Neural cell (in vitro differentiated cells): ENCODE results near the gene JMJD6. TPM values are rescaled to one million over a fixed set of nuclear protein-coding genes. Genes with fewer than 3 reads are reported as not detected.
"Not testable (repeated sequence)": the region's sequence is repeated elsewhere in the genome, so short reads cannot be mapped to it uniquely, and the experiment has no call there.

ENCODE experiments used
- H2AFZ ChIP-seq: fragments of 200-600, 300-800 bp; sonication (generic), shearing (Covaris generic); 2 replicates; pipeline ENCODE4 v1.6.0; 2014; ENCODE audit warnings: low read depth, mild to moderate bottlenecking, antibody characterized with exemption, low read length, moderate library complexity
- H3F3A ChIP-seq: fragments of 200-600 bp; shearing (Covaris generic); 2 replicates; pipeline ENCODE4 v1.6.1; 2016; ENCODE audit warnings: mild to moderate bottlenecking, moderate library complexity, mixed read lengths, antibody characterized with exemption, low read length; ENCODE audit not compliant: insufficient read depth, poor library complexity, severe bottlenecking
- H3K27ac ChIP-seq: fragments of 200-600, 300-800 bp; sonication (generic), shearing (Covaris generic); 2 replicates; pipeline ENCODE4 v1.5.1; 2014; ENCODE audit warnings: mild to moderate bottlenecking, low read length, moderate library complexity
- H3K27me3 ChIP-seq: fragments of 300-800, 200-600 bp; sonication (generic), shearing (Covaris generic); 2 replicates; pipeline ENCODE4 v1.6.0; 2014; ENCODE audit warnings: mild to moderate bottlenecking, low read depth, low read length, moderate library complexity; ENCODE audit not compliant: insufficient read depth
- H3K36me3 ChIP-seq: fragments of 300-800, 200-600 bp; sonication (generic), shearing (Covaris generic); 2 replicates; pipeline ENCODE4 v1.5.1; 2014; ENCODE audit warnings: mild to moderate bottlenecking, antibody characterized with exemption, low read length, moderate library complexity; ENCODE audit not compliant: insufficient read depth
- H3K4me2 ChIP-seq: fragments of 300-800, 200-600 bp; sonication (generic), shearing (Covaris generic); 2 replicates; pipeline ENCODE4 v1.6.0; 2014; ENCODE audit warnings: mild to moderate bottlenecking, low read length
- H3K4me3 ChIP-seq: fragments of 300-800, 200-600 bp; sonication (generic), shearing (Covaris generic); 2 replicates; pipeline ENCODE4 v1.5.1; 2014; ENCODE audit warnings: mild to moderate bottlenecking, low read length, moderate library complexity
- H3K79me2 ChIP-seq: fragments of 200-600 bp; shearing (Covaris generic); replicated peaks from 2 replicates; pipeline ENCODE4 v1.6.0; 2014; ENCODE audit warnings: mild to moderate bottlenecking, low read length, moderate library complexity; ENCODE audit not compliant: insufficient read depth
- H3K9ac ChIP-seq: fragments of 300-800, 200-600 bp; sonication (generic), shearing (Covaris generic); 2 replicates; pipeline ENCODE4 v1.6.1; 2016; ENCODE audit warnings: mild to moderate bottlenecking, low read length, mixed read lengths
- H3K9me2 ChIP-seq: fragments of 200-600 bp; shearing (Covaris generic); 2 replicates; pipeline ENCODE4 v1.6.1; 2016; ENCODE audit warnings: mild to moderate bottlenecking, low read length, mixed read lengths; ENCODE audit not compliant: insufficient read depth
- H3K9me3 ChIP-seq: fragments of 200-600, 300-800 bp; sonication (generic), shearing (Covaris generic); 2 replicates; pipeline ENCODE4 v1.6.1; 2016; ENCODE audit warnings: mild to moderate bottlenecking, mixed run types, low read length, moderate library complexity, mixed read lengths
- H4K20me1 ChIP-seq: fragments of 200-600 bp; shearing (Covaris generic); 2 replicates; pipeline ENCODE4 v1.6.1; 2016; ENCODE audit warnings: mild to moderate bottlenecking, mixed run types; ENCODE audit not compliant: insufficient read depth
- CTCF ChIP-seq: fragments of 450-650 bp; IDR thresholded peaks from 2 replicates; pipeline ENCODE4 v1.5.1; 2014; ENCODE audit warnings: antibody characterized with exemption, mild to moderate bottlenecking, moderate library complexity; ENCODE audit not compliant: poor library complexity, severe bottlenecking
- EP300 ChIP-seq: fragments of 450-650 bp; conservative IDR thresholded peaks from 2 replicates; pipeline ENCODE4 v1.6.1; 2014; ENCODE audit warnings: antibody characterized with exemption, mild to moderate bottlenecking, moderate library complexity; ENCODE audit not compliant: poor library complexity, severe bottlenecking
- MXI1 ChIP-seq: fragments of 450-650 bp; conservative IDR thresholded peaks from 2 replicates; pipeline ENCODE4 v1.6.1; 2014; ENCODE audit warnings: antibody characterized with exemption, mild to moderate bottlenecking; ENCODE audit not compliant: poor library complexity, severe bottlenecking
- POLR2AphosphoS5 ChIP-seq: IDR thresholded peaks from 2 replicates; pipeline ENCODE4 v1.6.1; 2012
- RAD21 ChIP-seq: fragments of 450-650 bp; conservative IDR thresholded peaks from 2 replicates; pipeline ENCODE4 v1.6.1; 2014; ENCODE audit warnings: antibody characterized with exemption, mild to moderate bottlenecking, moderate library complexity
- REST ChIP-seq: IDR thresholded peaks from 2 replicates; pipeline ENCODE4 v1.6.1; 2012; ENCODE audit warnings: borderline replicate concordance
- SMC3 ChIP-seq: fragments of 450-650 bp; conservative IDR thresholded peaks from 2 replicates; pipeline ENCODE4 v1.6.1; 2014; ENCODE audit warnings: antibody characterized with exemption, mild to moderate bottlenecking, moderate library complexity; ENCODE audit not compliant: poor library complexity
- TAF1 ChIP-seq: IDR thresholded peaks from 2 replicates; pipeline ENCODE4 v1.6.1; 2012; ENCODE audit warnings: low read depth
- polyA plus RNA-seq: library from polyadenylated mRNA; depleted of rRNA; stranded (reverse); fragments of >200 nt; gene quantifications from 2 replicates; pipeline ENCODE4 v1.2.3, GENCODE V29; 2014

Gene JMJD6
- polyA plus RNA-seq, 1 donor from 2014 or later, result 21.7 TPM

GRCh38 chr17:76725580-76726230 lies 701 bp downstream of the JMJD6 start:
- peak overlapping the region; percentile 97 for H3K9ac ChIP-seq
- H4K20me1 ChIP-seq, result no peaks in the 10 kb centered on the region
- H3K4me2 ChIP-seq, result peak overlapping the region; percentile 77
- H3K4me3 ChIP-seq, result peak overlapping the region; percentile 100
- H3K27me3 ChIP-seq, result no peaks in the 10 kb centered on the region
- H2AFZ ChIP-seq, result peak overlapping the region; percentile 40
- no peaks in the 10 kb centered on the region for H3K9me2 ChIP-seq
- H3K36me3 ChIP-seq, result no peaks in the 10 kb centered on the region
- peak overlapping the region; percentile 95 for H3K27ac ChIP-seq
- peaks cover 21% of the 10 kb centered on the region for H3K79me2 ChIP-seq
- H3F3A ChIP-seq, result no peaks in the 10 kb centered on the region
- TF ChIP-seq MXI1 (peak; percentile 36), CTCF (no peak)
- no peaks in the 10 kb centered on the region for H3K9me3 ChIP-seq

DNA sequence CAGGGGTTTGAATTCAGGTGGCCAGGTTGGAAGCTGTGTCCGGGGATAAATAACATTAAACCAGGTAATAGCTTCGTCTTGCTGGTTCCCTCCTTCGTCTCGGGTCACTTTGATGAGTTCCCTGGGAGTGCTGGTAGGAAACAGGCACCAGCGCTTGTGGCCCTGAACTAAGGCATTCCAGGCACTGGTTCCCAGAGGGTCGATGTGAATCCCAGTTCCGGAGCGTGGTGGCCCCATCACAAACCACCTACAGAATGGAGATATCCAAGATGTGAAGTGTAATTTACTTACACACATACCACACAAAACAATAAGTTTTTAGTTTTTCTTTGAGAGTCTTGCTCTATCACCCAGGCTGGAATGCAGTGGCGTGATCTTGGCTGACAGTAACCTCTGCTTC lies 2.6 kb downstream of the JMJD6 start:
- TF ChIP-seq POLR2AphosphoS5 (no peak), RAD21 (no peak)
- H3K9ac ChIP-seq, result no peak overlapping the region
- H3K9me2 ChIP-seq, result no peaks in the 10 kb centered on the region
- H3K4me2 ChIP-seq, result no peak overlapping the region
- no peak overlapping the region for H3K4me3 ChIP-seq
- H3K79me2 ChIP-seq, result peaks cover 16% of the 10 kb centered on the region
- H4K20me1 ChIP-seq, result no peaks in the 10 kb centered on the region
- no peaks in the 10 kb centered on the region for H3K36me3 ChIP-seq
- no peak overlapping the region for H2AFZ ChIP-seq
- no peaks in the 10 kb centered on the region for H3K9me3 ChIP-seq
- H3K27me3 ChIP-seq, result no peaks in the 10 kb centered on the region
- H3K27ac ChIP-seq, result no peak overlapping the region
- H3F3A ChIP-seq, result no peaks in the 10 kb centered on the region

DNA sequence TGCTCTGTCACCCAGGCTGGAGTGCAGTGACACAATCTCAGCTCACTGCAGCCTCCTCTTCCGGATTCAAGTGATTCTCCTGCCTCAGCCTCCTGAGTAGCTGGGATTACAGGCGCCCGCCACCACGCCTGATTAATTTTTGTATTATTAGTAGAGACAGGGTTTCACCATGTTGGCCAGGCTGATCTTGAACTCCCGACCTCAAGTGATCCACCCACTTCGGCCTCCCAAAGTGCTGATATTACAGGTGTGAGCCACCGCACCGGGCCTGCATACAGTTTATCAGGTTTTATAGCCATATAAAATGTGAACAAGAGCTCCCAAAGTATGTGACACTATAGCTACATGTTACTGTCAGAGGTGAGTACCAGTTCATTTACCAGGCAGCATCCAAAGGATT lies 3.4 kb downstream of the JMJD6 start:
- not testable (repeated sequence) for H3F3A ChIP-seq, H3K9me3 ChIP-seq, H3K27ac ChIP-seq, H3K9me2 ChIP-seq, H3K9ac ChIP-seq, H3K4me2 ChIP-seq, H2AFZ ChIP-seq, H3K36me3 ChIP-seq, H3K4me3 ChIP-seq, H4K20me1 ChIP-seq, H3K27me3 ChIP-seq
- H3K79me2 ChIP-seq, result peaks cover 16% of the 10 kb centered on the region

DNA sequence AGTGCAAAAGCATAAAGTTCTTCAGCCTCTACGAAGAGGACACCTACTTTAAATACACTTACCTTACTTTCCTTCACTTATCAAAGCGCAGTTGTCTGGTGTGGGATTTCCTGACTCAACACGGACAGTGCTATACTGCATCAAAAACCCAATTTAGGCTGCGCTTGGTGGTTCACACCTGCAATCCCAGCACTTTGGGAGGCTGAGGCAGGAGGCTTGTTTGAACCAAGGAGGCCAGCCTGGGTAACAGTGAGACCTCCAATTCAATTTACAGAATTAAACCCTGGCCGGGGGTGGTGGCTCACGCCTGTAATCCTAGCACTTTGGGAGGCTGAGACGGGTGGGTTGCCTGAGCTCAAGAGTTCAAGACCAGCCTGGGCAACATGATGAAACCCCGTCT lies 4.1 kb downstream of the JMJD6 start:
- Histone ChIP-seq H3K9me2 (no peaks in the 10 kb centered on the region), H3K9me3 (no peaks in the 10 kb centered on the region), H3K4me2 (no peak overlapping the region), H2AFZ (no peak overlapping the region), H3K9ac (no peak overlapping the region), H3K79me2 (peaks cover 9% of the 10 kb centered on the region), H3K4me3 (no peak overlapping the region), H4K20me1 (no peaks in the 10 kb centered on the region), H3K36me3 (no peaks in the 10 kb centered on the region), H3K27ac (no peak overlapping the region), H3F3A (no peaks in the 10 kb centered on the region), H3K27me3 (no peaks in the 10 kb centered on the region)
- TF ChIP-seq CTCF (no peak), REST (no peak), EP300 (no peak), MXI1 (no peak), TAF1 (no peak), SMC3 (no peak), RAD21 (no peak)
